HG03520 (cell line): ENCODE measurements around the gene TXNRD2.

Source experiments
- ATAC-seq: cut with Tn5 transposase; IDR thresholded peaks from one replicate; pipeline ENCODE4 v1.9.1; 2021; ENCODE audit warnings: mild to moderate bottlenecking, moderate library complexity; ENCODE audit not compliant: unreplicated experiment

The TXNRD2 gene

GRCh38 chr22:19967850-19968449 is 26.3 kb upstream of the TXNRD2 start:
- no peak for ATAC-seq

- ATAC-seq: no peak
These were observed 25.5 kb upstream of the TXNRD2 start for GRCh38 chr22:19966908-19967750.

GRCh38 chr22:19965771-19966709 is 24.4 kb upstream of the TXNRD2 start:
- ATAC-seq: no peak

DNA sequence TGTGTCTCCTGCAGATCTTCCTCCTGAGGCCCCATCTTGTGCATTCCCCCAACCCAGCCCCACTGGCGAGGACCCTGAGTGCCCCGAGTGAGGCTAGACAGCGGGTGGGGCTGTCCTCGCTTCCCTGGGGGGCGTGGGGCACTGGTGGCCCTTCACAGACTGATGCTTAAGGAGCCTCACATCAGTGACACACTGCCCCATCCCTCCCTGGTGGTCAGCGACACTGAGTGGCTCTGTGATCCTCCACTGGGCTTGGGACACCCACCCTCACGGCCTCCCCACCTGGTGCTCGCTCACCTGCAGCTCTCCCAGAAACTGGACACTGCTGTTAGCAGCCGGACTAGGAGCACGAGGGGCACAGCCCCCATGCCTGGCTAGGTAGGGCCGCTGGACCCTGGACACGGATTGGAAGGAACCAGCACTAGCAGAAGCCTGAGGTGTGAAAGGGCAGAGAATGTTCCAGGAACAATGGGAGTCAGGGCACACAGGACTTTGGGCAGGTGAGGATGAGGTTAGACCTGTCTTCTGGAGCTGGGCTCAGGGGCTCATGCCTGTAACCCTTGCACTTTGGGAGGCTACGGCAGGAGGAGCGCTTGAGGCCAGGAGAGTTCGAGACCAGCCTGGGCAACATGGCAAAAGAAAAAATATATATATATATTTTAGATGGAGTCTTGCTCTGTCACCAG is 23.2 kb upstream of the TXNRD2 start:
- ATAC-seq: no peak

- ATAC-seq: no peak
These were observed 22.4 kb upstream of the TXNRD2 start for GRCh38 chr22:19963863-19964642.

- ATAC-seq: no peak
These were observed 21.5 kb upstream of the TXNRD2 start for GRCh38 chr22:19962909-19963806.

GRCh38 chr22:19962246-19962908 is 20.8 kb upstream of the TXNRD2 start:
- ATAC-seq: no peak

GRCh38 chr22:19961868-19962245 is 20.2 kb upstream of the TXNRD2 start:
- no peak for ATAC-seq

GRCh38 chr22:19961201-19961580 is 19.6 kb upstream of the TXNRD2 start:
- no peak for ATAC-seq

GRCh38 chr22:19960491-19961200 is 19.0 kb upstream of the TXNRD2 start:
- no peak for ATAC-seq

- no peak for ATAC-seq
These were observed 18.2 kb upstream of the TXNRD2 start for GRCh38 chr22:19959587-19960490.

GRCh38 chr22:19959043-19959586 is 17.5 kb upstream of the TXNRD2 start:
- ATAC-seq: no peak

DNA sequence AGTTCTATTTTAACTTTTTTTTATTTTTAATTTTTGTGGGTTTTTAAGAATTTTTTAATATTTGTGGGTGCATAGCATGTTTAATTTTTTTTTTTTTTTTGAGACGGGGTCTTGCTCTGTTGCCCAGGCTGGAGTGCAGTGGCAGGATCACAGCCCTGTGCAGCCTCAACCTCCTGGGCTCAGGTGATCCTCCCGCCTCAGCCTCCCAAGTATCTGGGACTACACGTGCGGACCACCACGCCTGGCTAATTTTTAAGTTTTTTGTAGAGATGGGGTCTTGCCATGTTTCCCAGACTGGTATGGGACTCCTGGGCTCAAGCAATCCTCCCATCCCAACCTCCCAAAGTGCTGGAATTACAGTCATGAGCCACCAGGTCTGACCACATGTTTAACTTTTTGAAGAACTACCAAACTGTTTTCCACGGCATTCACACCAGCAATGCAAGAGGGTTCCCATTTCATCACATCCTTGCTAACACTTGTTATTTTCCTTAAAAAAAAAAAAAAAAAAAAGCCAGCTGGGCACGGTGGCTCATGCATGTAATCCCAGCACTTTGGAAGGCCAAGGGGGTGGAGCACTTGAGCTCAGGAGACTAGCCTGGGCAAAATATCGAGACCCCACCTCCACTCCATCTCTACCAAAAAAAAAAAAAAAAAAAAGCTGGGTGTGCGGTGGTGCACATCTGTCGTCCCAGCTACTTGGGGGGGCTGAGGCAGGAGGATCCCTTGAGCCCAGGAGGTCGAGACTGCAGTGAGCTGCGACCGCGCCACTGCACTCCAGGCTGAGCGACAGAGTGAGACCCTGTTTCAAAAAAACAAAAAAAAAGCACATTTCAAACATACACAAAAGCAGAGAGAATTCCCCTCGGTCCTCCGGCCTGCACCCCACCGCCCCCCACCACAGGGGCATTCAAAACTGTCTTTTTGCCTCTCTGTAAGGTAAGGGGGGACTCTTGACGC is 16.7 kb upstream of the TXNRD2 start:
- ATAC-seq: no peak

- ATAC-seq: no peak
These were observed 15.8 kb upstream of the TXNRD2 start for GRCh38 chr22:19957445-19957844.
